Measurements from ENCODE around the gene PLAAT4.

DNA sequence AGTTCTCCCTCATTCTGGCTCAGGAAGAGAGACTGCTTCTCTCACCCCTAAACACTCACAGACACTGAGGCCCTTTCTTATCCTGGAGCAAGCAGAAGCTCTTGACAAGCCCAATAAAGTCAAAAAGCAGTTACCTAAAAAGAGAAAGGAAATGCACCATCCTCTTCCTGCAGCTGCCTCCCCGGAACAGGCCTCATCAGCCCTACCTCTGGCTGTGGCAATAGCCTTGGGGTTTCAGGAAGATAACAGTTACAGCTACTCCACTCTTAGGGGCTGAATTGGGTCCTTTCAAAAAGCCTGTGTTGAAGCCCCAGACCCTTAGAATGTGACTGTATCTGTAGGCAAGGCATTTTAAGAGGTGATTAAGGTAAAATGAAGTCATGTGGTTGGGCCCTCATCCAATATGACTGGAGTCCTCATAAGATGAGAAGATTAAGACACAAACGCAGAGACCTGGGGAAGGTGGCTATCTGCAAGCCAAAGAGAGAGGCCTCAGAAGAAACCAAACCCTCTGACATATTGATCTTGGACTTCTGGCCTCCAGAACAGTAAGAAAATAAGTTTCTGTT is 34.3 kb upstream of the PLAAT4 start:
- TF ChIP-seq, protein P1, sequence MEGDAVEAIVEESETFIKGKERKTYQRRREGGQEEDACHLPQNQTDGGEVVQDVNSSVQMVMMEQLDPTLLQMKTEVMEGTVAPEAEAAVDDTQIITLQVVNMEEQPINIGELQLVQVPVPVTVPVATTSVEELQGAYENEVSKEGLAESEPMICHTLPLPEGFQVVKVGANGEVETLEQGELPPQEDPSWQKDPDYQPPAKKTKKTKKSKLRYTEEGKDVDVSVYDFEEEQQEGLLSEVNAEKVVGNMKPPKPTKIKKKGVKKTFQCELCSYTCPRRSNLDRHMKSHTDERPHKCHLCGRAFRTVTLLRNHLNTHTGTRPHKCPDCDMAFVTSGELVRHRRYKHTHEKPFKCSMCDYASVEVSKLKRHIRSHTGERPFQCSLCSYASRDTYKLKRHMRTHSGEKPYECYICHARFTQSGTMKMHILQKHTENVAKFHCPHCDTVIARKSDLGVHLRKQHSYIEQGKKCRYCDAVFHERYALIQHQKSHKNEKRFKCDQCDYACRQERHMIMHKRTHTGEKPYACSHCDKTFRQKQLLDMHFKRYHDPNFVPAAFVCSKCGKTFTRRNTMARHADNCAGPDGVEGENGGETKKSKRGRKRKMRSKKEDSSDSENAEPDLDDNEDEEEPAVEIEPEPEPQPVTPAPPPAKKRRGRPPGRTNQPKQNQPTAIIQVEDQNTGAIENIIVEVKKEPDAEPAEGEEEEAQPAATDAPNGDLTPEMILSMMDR (IDR thresholded peaks at IDR 0.05; ENCODE audit: low read depth, low read length): no peak
- no peak for TF ChIP-seq POLR2A (IDR thresholded peaks at IDR 0.05; ENCODE audit: extremely low read depth, insufficient read length)
